Non-pigmented ciliary epithelial cell (primary cell): ENCODE data around the gene STXBP2.
"Not testable (repeated sequence)": the region's sequence is repeated elsewhere in the genome, so short reads cannot be mapped to it uniquely, and the experiment has no call there.

Source experiments
- DNase-seq: peaks from one replicate; pipeline ENCODE4 v3.0.0-alpha.2; 2010; ENCODE audit warnings: low read depth

STXBP2 gene

GRCh38 chr19:7632340-7633203 is 4.3 kb upstream of the STXBP2 start:
- DNase-seq = no peak

GRCh38 chr19:7633698-7634097 is 3.2 kb upstream of the STXBP2 start, which contains the start of gene PCP2:
Gene PCP2 (minus strand): TSS chr19:7633719. CDS start chr19:7633457, 262 bp downstream.
- no peak for DNase-seq

- DNase-seq = no peak
Observed at GRCh38 chr19:7635670-7636069, 1.2 kb upstream of the STXBP2 start.

GRCh38 chr19:7636317-7636690 is 606 bp upstream of the STXBP2 start:
- no peak for DNase-seq

GRCh38 chr19:7637374-7638256 is 705 bp downstream of the STXBP2 start:
- DNase-seq = no peak

- no peak for DNase-seq
Observed at GRCh38 chr19:7638802-7639465, 2.0 kb downstream of the STXBP2 start.

- no peak for DNase-seq
Observed at GRCh38 chr19:7639863-7640348, 3.0 kb downstream of the STXBP2 start.

GRCh38 chr19:7640803-7641202 is 3.9 kb downstream of the STXBP2 start:
- no peak for DNase-seq

GRCh38 chr19:7641290-7642276 is 4.7 kb downstream of the STXBP2 start:
- DNase-seq = no peak

GRCh38 chr19:7642295-7643030 is 5.6 kb downstream of the STXBP2 start:
- no peak for DNase-seq

- DNase-seq = no peak
Observed at GRCh38 chr19:7643031-7643415, 6.1 kb downstream of the STXBP2 start.

- DNase-seq = not testable (repeated sequence)
Observed at GRCh38 chr19:7643629-7644549, 7.0 kb downstream of the STXBP2 start.

- DNase-seq = no peak
Observed at GRCh38 chr19:7644550-7644877, 7.6 kb downstream of the STXBP2 start.

GRCh38 chr19:7645163-7645562 is 8.3 kb downstream of the STXBP2 start:
- DNase-seq = no peak

GRCh38 chr19:7645656-7646425 is 8.9 kb downstream of the STXBP2 start:
- DNase-seq = no peak

- DNase-seq = no peak
Observed at GRCh38 chr19:7646426-7646700, 9.5 kb downstream of the STXBP2 start.

- no peak for DNase-seq
Observed at GRCh38 chr19:7647156-7647555, 10.2 kb downstream of the STXBP2 start.

GRCh38 chr19:7648265-7649014 is 11.5 kb downstream of the STXBP2 start:
- DNase-seq = no peak
